OCI-LY7 (cell line): Measurements from ENCODE around the gene PPP1R9B.

Source experiments
- EZH2phosphoT487 ChIP-seq: fragments of 200-600 bp; sonication (generic); IDR thresholded peaks from 2 replicates; pipeline ENCODE4 v1.6.1; 2018; ENCODE audit warnings: low read depth, borderline replicate concordance, mild to moderate bottlenecking, mixed run types, antibody characterized with exemption, low read length, moderate library complexity, mixed read lengths
- TF ChIP-seq, protein P1 (sequence below): fragments of 200-600 bp; sonication (generic); conservative IDR thresholded peaks from 2 replicates; pipeline ENCODE4 v1.5.1; 2014; ENCODE audit warnings: mild to moderate bottlenecking, antibody characterized with exemption, low read length, moderate library complexity, mixed read lengths

DNA sequence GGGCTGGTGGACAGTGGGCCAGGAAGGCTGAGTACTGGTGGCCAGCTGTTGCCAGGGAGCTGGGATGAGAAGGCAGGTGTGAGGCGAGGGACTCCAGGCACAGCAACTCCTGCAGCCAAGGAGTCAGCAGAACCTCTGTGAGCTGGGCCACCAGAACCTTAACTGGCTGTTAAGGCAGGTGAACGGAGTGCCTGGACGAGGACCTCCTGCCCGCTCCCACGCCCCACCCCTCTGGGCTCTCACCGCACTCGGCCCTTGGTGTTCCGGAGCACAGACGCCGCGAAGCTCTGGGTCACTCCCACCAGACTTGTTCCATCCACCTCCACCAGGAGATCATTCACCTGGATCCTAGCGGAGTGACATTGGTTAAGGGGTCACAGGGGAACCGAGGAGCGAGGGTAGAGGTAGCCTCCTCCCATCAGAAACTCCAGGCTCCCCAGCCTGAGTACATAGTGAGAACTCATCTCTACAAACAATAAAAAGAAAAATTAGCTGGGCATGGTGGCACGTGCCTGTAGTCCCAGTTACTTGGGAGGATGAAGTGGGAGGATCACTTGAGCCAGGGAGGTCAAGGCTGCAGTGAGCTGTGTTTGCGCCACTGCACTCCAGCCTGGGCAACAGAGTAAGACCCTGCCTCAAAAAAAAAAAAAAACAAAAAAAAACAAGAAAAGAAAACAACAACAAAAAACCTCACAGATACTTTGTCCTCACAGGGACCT, 9.3 kb downstream of the PPP1R9B start:
- TF ChIP-seq, protein P1, sequence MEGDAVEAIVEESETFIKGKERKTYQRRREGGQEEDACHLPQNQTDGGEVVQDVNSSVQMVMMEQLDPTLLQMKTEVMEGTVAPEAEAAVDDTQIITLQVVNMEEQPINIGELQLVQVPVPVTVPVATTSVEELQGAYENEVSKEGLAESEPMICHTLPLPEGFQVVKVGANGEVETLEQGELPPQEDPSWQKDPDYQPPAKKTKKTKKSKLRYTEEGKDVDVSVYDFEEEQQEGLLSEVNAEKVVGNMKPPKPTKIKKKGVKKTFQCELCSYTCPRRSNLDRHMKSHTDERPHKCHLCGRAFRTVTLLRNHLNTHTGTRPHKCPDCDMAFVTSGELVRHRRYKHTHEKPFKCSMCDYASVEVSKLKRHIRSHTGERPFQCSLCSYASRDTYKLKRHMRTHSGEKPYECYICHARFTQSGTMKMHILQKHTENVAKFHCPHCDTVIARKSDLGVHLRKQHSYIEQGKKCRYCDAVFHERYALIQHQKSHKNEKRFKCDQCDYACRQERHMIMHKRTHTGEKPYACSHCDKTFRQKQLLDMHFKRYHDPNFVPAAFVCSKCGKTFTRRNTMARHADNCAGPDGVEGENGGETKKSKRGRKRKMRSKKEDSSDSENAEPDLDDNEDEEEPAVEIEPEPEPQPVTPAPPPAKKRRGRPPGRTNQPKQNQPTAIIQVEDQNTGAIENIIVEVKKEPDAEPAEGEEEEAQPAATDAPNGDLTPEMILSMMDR: no peak
- TF ChIP-seq EZH2phosphoT487: no peak
